GM18505 (cell line): Measurements from ENCODE around the gene OLFM1.

Source experiments
- ATAC-seq: cut with Tn5 transposase; IDR thresholded peaks from one replicate; pipeline ENCODE4 v1.9.1; 2021; ENCODE audit not compliant: unreplicated experiment
- POLR2A ChIP-seq: IDR thresholded peaks from 4 replicates; pipeline ENCODE4 v1.6.1; 2011; ENCODE audit warnings: borderline replicate concordance; ENCODE audit not compliant: insufficient read depth, insufficient read length; ENCODE audit errors: extremely low read depth

OLFM1 gene

DNA sequence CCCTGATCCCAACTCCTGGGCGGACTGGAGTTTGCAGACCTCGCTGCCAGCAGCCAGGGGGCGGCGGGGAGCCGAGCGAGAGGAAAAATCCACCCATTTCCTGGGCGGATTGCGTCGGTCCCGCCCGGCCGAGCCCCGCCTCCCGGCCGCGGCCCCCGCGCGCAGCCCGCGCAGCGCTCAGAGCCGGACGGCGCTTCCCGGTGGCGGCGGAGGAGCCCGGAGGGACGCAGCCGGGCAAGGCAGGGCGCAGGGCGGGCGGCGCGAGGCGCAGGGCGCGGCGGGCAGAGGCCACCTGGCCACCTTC is at the start of gene OLFM1:
Gene OLFM1 (plus strand): TSS at position 180 of the 304 bp plus-strand sequence. CDS start 322 bp downstream, outside the sequence.
- no peak for ATAC-seq
- TF ChIP-seq POLR2A: no peak

GRCh38 chr9:135038331-135038730 is 49.1 kb upstream of the OLFM1 start:
- ATAC-seq: no peak
- TF ChIP-seq POLR2A: no peak

- no peak for TF ChIP-seq POLR2A
- no peak for ATAC-seq
These were observed 48.6 kb upstream of the OLFM1 start for GRCh38 chr9:135038826-135039225.

GRCh38 chr9:135039266-135039870 is 48.1 kb upstream of the OLFM1 start:
- no peak for TF ChIP-seq POLR2A
- ATAC-seq: no peak

DNA sequence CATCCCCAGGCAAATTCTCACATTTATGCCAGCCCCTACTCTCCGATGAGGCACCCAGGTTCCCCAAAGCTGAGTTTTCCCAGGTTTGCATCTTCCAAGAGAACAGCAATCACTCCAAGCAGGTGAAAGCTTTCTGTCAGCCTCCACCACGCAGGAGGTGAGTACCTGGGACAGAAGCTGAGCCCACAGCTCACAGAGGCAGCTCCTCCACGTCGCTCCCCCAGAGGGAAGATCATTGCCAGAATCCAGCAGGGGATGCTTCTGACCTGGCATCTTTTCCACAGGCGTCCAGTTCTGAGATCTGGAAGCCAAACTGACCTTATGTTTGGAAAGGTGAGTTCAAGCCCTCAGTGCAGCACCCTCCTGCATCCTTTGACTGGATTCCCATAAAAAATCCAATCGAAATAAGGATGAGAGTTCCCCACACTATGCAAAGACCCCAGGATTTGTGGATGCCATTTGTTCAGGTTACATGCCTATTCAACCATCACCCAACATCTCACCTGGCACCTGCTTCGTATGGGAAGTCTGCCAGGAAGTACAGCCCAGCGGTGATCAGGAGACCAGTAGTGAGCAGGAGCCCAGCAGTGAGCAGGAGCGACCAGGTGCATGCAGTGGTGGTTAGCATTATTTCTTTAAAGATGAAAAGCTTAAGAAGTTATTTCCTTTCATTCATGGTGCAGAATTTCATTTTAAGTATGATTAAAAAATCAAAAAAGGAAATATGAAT is 47.4 kb upstream of the OLFM1 start:
- no peak for ATAC-seq
- no peak for TF ChIP-seq POLR2A

DNA sequence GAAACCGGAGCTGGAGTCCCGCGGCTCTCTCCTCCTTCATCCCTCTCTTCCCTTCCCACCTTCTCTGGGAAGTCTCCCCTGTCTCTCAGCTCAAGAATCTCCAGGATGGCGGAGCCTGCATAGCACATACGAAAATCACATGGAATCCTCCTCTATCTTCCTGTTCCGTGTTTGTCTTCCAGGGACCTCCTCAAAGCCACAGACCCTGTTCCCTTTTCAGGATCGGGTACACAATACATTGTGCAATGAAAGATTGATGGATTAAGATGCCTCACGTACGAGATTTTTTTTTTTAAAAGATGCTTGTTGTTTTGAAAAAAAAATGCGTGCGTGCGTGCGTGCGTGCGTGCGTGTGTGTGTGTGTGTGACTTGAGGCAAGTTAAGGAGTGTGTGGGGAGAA is 46.6 kb upstream of the OLFM1 start:
- no peak for TF ChIP-seq POLR2A
- ATAC-seq: no peak

GRCh38 chr9:135043345-135043744 is 44.1 kb upstream of the OLFM1 start:
- no peak for ATAC-seq
- no peak for TF ChIP-seq POLR2A

DNA sequence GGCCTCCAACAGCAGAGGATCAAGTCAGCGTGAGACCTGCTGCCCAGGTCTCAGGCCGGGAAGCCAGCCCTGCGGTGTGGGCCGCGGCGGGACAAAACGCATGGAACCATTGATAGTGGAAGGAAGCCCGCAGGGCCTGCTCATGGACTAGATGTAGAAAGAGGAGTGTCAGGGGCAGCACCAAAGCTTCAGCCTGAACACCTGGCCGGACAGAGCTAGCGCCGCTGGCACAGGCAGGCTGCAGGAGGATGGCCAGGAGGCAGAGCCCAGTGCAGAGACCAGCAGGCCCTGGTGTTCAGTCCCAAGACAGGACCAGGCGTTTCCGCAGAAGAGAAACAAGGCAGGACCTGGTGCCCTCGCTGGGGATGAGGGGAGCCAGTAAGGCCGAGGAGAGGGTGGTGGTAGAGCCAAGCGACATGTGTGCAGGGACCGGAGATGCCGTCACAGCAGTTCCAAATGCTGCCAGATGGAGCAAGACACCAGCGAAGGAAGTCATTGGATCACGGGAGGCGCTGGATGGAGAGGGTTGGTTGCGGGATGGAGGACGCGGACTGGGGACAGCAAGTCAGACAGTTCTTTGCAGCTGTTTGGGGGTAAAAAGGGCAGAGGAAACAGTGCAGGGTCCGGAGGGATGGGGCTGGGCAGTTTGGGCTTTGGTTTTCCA is 42.1 kb upstream of the OLFM1 start:
- ATAC-seq: no peak
- TF ChIP-seq POLR2A: no peak

GRCh38 chr9:135045928-135046738 is 41.3 kb upstream of the OLFM1 start:
- TF ChIP-seq POLR2A: no peak
- ATAC-seq: no peak

DNA sequence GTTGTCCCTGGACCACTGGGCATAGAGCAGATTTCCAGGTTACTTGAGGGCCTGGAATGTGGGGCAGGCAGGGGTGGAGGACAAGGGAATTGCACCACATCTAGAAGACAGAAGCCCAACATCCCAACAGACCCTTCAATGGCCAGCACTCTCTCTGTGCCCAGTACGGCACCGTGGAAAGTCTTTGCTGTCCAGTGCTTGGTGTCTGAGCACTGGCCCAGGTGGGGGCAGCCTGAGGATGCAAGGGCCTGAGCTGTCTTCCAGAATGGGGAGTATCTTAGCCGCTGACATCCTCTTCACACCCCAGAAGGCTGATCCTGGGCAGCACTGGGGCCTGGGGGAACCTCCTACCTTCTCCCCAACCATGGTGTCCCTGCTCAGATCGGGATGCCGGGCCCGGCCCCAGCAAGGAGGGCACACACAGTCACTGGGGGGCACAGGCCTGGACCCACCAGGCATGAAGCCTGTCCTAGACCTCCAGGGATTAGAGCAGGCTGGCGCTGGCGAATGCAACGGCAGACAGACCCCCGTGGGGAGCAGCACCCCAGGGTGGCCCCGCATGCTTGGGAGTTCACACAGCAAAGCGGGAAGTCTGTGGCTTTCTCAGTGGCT is 40.6 kb upstream of the OLFM1 start:
- no peak for TF ChIP-seq POLR2A

GRCh38 chr9:135047521-135047920 is 39.9 kb upstream of the OLFM1 start:
- no peak for TF ChIP-seq POLR2A
- ATAC-seq: no peak

More for the DNA sequence above, 40.6 kb upstream of the OLFM1 start:
- ATAC-seq: no peak

DNA sequence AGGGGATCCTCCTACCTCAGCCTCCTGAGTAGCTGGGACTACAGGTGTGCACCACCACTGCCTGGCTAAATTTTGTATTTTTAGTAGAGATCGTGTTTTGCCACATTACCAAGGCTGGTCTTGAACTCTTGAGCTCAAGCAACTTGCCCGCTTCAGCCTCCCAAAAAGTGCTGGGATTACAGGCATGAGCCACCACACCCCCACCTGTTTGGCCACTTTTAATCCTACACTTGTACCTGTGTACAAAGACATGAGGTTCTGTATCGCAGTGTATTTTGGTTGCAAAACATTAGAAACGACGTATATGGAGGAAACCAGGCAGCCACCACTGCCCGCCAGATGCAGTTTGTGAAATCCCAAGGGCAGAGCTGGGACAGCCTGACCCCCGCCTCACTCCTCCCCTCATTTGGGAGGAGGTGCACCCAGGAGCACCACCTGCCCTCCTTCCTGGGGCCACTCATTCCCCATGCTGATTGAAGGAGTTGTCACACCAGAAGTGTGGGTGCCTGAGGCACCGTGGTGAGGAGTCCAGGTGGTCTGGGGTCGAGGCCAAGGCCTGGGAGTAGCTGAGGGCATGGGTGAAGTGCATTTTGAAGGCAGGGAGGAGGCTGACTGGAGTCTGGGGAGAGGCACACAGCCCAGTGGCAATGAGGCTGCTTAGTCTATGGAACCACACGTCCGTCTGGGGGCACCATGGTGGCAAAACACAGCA is 39.3 kb upstream of the OLFM1 start:
- no peak for ATAC-seq
- TF ChIP-seq POLR2A: no peak
